Transverse colon (tissue), 4 donors: Measurements from ENCODE around the gene NUP43. TPM values are rescaled to one million over a fixed set of nuclear protein-coding genes. Genes with fewer than 3 reads are reported as not detected.
"Not testable (repeated sequence)": the region's sequence is repeated elsewhere in the genome, so short reads cannot be mapped to it uniquely, and the experiment has no call there.

Experiments used
- DNase-seq: peaks from one replicate; pipeline ENCODE4 v3.0.0-alpha.2; 2019
- H3K27ac ChIP-seq, 4 donors: fragments of 200-600 bp; sonication (generic); 2 replicates each; pipeline ENCODE4 v1.5.1; 2016 to 2018; ENCODE audit warnings: inconsistent platforms in 4 of 4
- H3K27me3 ChIP-seq: fragments of 200-600 bp; sonication (generic); 2 replicates; pipeline ENCODE4 v1.5.1; 2017; ENCODE audit warnings: inconsistent platforms
- H3K36me3 ChIP-seq, 4 donors: fragments of 200-600 bp; sonication (generic); 2 replicates each; pipeline ENCODE4 v1.5.1; 2017 to 2019; ENCODE audit warnings: inconsistent platforms in 4 of 4
- H3K4me1 ChIP-seq, 4 donors: fragments of 200-600 bp; sonication (generic); 2 replicates each; pipeline ENCODE4 v1.5.1; 2017 to 2020; ENCODE audit warnings: inconsistent platforms in 4 of 4
- H3K4me3 ChIP-seq, 4 donors: fragments of 200-600 bp; sonication (generic); 1 replicate in 1 of 4; 2 replicates in 3 of 4; pipeline versions ENCODE4 v1.5.1 to v1.6.1; 2017 to 2019; ENCODE audit warnings: inconsistent platforms in 4 of 4
- H3K9me3 ChIP-seq, 2 donors: fragments of 200-600 bp; sonication (generic); 2 replicates each; pipeline ENCODE4 v1.5.1; 2017 to 2019; ENCODE audit warnings: inconsistent platforms in 2 of 2
- CTCF ChIP-seq, 5 experiments: fragments of 200-600 bp in 3 of 5; fragments of 450-650 bp in 2 of 5; sonication (generic) in 3 of 5; IDR thresholded peaks; 1 replicate in 2 of 5; 2 replicates in 3 of 5; pipeline ENCODE4 v1.5.1; 2016 to 2017; ENCODE audit warnings: antibody characterized with exemption in 5 of 5, inconsistent platforms in 3 of 5, mild to moderate bottlenecking in 2 of 5, moderate library complexity in 1 of 5
- EP300 ChIP-seq: sonication (generic); formaldehyde crosslinking; IDR thresholded peaks from one replicate; pipeline ENCODE4 v1.6.1; 2017; ENCODE audit warnings: antibody characterized with exemption, low read depth
- POLR2A ChIP-seq: fragments of 450-650 bp; IDR thresholded peaks from one replicate; pipeline ENCODE4 v1.6.1; 2016; ENCODE audit warnings: antibody characterized with exemption, mild to moderate bottlenecking, moderate library complexity
- POLR2AphosphoS5 ChIP-seq, 3 donors: sonication (generic); formaldehyde crosslinking; IDR thresholded peaks; one replicate each; pipeline ENCODE4 v1.6.1; 2016; ENCODE audit warnings: antibody characterized with exemption in 3 of 3
- WGBS, 2 donors: methylation state at CpG; one replicate each; pipeline ENCODE4 v1.1.5; 2018; ENCODE audit warnings: low coverage in 1 of 2; 5-methylcytosine and 5-hydroxymethylcytosine counted together
- in situ Hi-C, 4 donors: fragments of 200-750 bp; cut with MboI; loops; one replicate each; pipeline versions ENCODE4 v1.15.0 to v1.15.1; 2017; ENCODE audit warnings: low sequenced_read_pairs in 3 of 4, low pct_ligation_motif_present in 1 of 4, low pct_unique_long_range_greater_than_20kb in 1 of 4
- intact Hi-C: fragments of 100-400 bp; cut with DNase I; formaldehyde crosslinking; loops from one replicate; pipeline ENCODE4 v1.15.1; 2023; ENCODE audit warnings: low total_unique reads
- total RNA-seq, 4 donors: library from RNA; depleted of rRNA; stranded (reverse); fragments of >200 nt; gene quantifications; one replicate each; pipeline ENCODE4 v1.1.0, GENCODE V29; 2016

Gene NUP43
- total RNA-seq, 4 donors from 2014 or later = 14.7 to 54.3 (median 29.3) TPM

GRCh38 chr6:149686230-149686629 lies 60.1 kb downstream of the NUP43 start:
- no peaks in the 10 kb centered on the region for H3K9me3 ChIP-seq
- H3K4me3 ChIP-seq = no peak overlapping the region
- no peak overlapping the region for H3K27ac ChIP-seq
- TF ChIP-seq EP300 (no peak), POLR2AphosphoS5 (IDR thresholded peaks at IDR 0.05) (no peak), POLR2A (no peak), CTCF (IDR thresholded peaks at IDR 0.05) (no peak)
- H3K4me1 ChIP-seq = peaks cover 0 to under 1% (median 0%) of the 10 kb centered on the region in 4 donors
- in situ Hi-C loops = no loop called here
- 87 to 97% methylated on average over 4 to 7 of the region's 7 CpGs for WGBS, 2 donors
- no peak for DNase-seq
- intact Hi-C loops = no loop called here
- no peaks in the 10 kb centered on the region for H3K27me3 ChIP-seq
- H3K36me3 ChIP-seq = peaks cover 0 to 18% (median 9%) of the 10 kb centered on the region in 4 donors

GRCh38 chr6:149683256-149683859 lies 63.0 kb downstream of the NUP43 start:
- H3K4me3 ChIP-seq = no peak overlapping the region
- intact Hi-C loops = no loop called here
- no peak for TF ChIP-seq POLR2A
- no peak for TF ChIP-seq EP300
- TF ChIP-seq CTCF (IDR thresholded peaks at IDR 0.05) = no peak
- no peak for TF ChIP-seq POLR2AphosphoS5 (IDR thresholded peaks at IDR 0.05)
- H3K36me3 ChIP-seq = peaks cover 0 to 20% (median 9%) of the 10 kb centered on the region in 4 donors
- no peak for DNase-seq
- WGBS, 2 donors = 83 to 86% methylated on average over 2 to 4 of the region's 4 CpGs
- no peaks in the 10 kb centered on the region for H3K9me3 ChIP-seq
- H3K27me3 ChIP-seq = no peaks in the 10 kb centered on the region
- peaks cover 0 to 4% (median 0%) of the 10 kb centered on the region in 4 donors for H3K4me1 ChIP-seq
- in situ Hi-C loops = no loop called here
- H3K27ac ChIP-seq = no peak overlapping the region

DNA sequence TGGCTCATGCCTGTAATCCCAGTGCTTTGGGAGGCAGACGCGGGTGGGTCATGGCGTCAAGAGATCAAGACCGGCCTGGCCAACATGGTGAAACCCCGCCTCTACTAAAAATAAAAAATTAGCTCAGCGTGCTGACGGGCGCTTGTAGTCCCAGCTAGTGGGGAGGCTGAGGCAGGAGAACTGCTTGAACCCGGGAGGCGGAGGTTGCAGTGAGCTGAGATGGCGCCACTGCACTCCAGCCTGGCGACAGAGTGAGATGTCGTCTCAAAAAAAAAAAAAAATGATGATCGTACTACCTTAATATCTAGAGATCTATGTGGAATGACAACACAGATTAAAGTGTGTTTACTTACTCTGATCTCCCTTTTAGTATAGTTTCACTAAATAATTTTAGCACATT lies 64.5 kb downstream of the NUP43 start:
- H3K36me3 ChIP-seq = peaks cover 0 to 21% (median 10%) of the 10 kb centered on the region in 4 donors
- H3K27me3 ChIP-seq, in situ Hi-C loops, H3K4me3 ChIP-seq, H3K9me3 ChIP-seq, H3K4me1 ChIP-seq, H3K27ac ChIP-seq, DNase-seq, intact Hi-C loops: not testable (repeated sequence)
- WGBS, 2 donors = 94 to 96% methylated on average over 4 to 14 of the region's 14 CpGs

DNA sequence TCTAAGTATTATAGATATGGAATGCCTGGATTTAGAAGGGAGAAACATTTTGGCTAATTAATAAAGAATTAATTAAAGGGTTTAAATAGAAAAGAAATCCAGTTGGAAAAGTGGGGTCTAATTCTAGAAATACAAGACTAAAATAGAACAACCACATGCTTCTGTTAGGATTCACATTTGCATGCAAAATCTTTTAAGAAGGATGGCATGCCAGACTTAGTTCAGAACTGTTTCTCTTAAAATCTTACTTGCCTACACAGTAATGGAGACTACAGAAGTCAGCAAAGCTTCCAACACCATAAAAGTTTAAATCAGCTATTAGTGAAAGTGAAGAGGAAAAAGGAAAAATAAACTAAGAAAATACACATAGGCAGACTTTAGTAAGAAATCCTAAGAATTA lies 65.1 kb downstream of the NUP43 start:
- H3K9me3 ChIP-seq = no peaks in the 10 kb centered on the region
- H3K36me3 ChIP-seq = peaks cover 0 to 27% (median 12%) of the 10 kb centered on the region in 4 donors
- no peak for DNase-seq
- H3K27me3 ChIP-seq = no peaks in the 10 kb centered on the region
- H3K27ac ChIP-seq = no peak overlapping the region
- H3K4me1 ChIP-seq = peaks cover 0 to 4% (median 0%) of the 10 kb centered on the region in 4 donors
- intact Hi-C loops (no loop called here), in situ Hi-C loops (no loop called here)
- no peak overlapping the region for H3K4me3 ChIP-seq
- TF ChIP-seq EP300 = no peak
- no peak for TF ChIP-seq POLR2A
- TF ChIP-seq POLR2AphosphoS5 (IDR thresholded peaks at IDR 0.05) = no peak
- no peak for TF ChIP-seq CTCF (IDR thresholded peaks at IDR 0.05)

- WGBS, 2 donors = 30 to 54% methylated on average over 1 of the region's 1 CpG
- no peak overlapping the region for H3K27ac ChIP-seq
- no peaks in the 10 kb centered on the region for H3K9me3 ChIP-seq
- H3K27me3 ChIP-seq = no peaks in the 10 kb centered on the region
- in situ Hi-C loops = no loop called here
- peaks cover 0 to 34% (median 15%) of the 10 kb centered on the region in 4 donors for H3K36me3 ChIP-seq
- no peak overlapping the region for H3K4me3 ChIP-seq
- TF ChIP-seq POLR2AphosphoS5 (IDR thresholded peaks at IDR 0.05) = no peak
- no peak for TF ChIP-seq POLR2A
- no peak for TF ChIP-seq EP300
- no peak for TF ChIP-seq CTCF (IDR thresholded peaks at IDR 0.05)
- H3K4me1 ChIP-seq = peaks cover 0 to 4% (median 0%) of the 10 kb centered on the region in 4 donors
- intact Hi-C loops = no loop called here
- no peak for DNase-seq
These were observed 65.8 kb downstream of the NUP43 start for GRCh38 chr6:149680503-149680902.
